Fibroblast of pulmonary artery (primary cell): ENCODE data around the gene KRTAP5-11.

Experiments used
- DNase-seq: peaks from one replicate; pipeline ENCODE4 v3.0.0-alpha.2; 2010; ENCODE audit warnings: low read depth
- H3K4me3 ChIP-seq: replicated peaks from 2 replicates; pipeline ENCODE4 v1.5.1; 2011; ENCODE audit warnings: low read depth, mild to moderate bottlenecking, control low read depth, low read length, moderate library complexity
- TF ChIP-seq, protein P1 (sequence below): IDR thresholded peaks from 2 replicates; pipeline ENCODE4 v1.5.1; 2011; ENCODE audit warnings: mild to moderate bottlenecking, control low read depth, low read length, inconsistent platforms; ENCODE audit errors: missing control alignments

KRTAP5-11 gene

GRCh38 chr11:71556018-71556417 is 26.7 kb downstream of the KRTAP5-11 start:
- TF ChIP-seq, protein P1, sequence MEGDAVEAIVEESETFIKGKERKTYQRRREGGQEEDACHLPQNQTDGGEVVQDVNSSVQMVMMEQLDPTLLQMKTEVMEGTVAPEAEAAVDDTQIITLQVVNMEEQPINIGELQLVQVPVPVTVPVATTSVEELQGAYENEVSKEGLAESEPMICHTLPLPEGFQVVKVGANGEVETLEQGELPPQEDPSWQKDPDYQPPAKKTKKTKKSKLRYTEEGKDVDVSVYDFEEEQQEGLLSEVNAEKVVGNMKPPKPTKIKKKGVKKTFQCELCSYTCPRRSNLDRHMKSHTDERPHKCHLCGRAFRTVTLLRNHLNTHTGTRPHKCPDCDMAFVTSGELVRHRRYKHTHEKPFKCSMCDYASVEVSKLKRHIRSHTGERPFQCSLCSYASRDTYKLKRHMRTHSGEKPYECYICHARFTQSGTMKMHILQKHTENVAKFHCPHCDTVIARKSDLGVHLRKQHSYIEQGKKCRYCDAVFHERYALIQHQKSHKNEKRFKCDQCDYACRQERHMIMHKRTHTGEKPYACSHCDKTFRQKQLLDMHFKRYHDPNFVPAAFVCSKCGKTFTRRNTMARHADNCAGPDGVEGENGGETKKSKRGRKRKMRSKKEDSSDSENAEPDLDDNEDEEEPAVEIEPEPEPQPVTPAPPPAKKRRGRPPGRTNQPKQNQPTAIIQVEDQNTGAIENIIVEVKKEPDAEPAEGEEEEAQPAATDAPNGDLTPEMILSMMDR, result no peak
- H3K4me3 ChIP-seq, result no peak overlapping the region
- no peak for DNase-seq

DNA sequence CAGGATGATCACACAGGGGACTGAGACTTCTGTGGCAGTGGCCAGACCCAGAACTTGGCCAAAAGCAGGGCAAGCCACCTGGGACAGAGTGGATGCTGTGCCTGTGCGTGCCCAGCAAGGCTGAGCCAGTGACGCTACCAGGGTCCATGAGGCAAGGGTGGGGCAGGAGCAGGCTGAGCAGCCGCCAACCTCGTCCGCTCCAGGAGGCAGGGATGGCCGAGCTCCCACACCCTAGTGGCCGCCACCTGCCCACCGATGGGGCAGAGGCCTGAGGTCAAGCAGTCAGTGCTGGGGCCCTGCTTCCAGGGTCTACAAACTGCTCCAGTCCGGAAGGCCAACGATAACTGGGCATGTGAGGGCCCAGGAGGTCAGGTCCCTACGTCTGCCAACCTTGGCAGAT is 27.2 kb downstream of the KRTAP5-11 start:
- DNase-seq, result no peak
- TF ChIP-seq, protein P1, result no peak
- no peak overlapping the region for H3K4me3 ChIP-seq

GRCh38 chr11:71554996-71555395 is 27.7 kb downstream of the KRTAP5-11 start:
- H3K4me3 ChIP-seq, result no peak overlapping the region
- TF ChIP-seq, protein P1, result no peak
- DNase-seq, result no peak

GRCh38 chr11:71551711-71552110 is 31.0 kb downstream of the KRTAP5-11 start:
- H3K4me3 ChIP-seq, result no peak overlapping the region
- DNase-seq, result no peak
- TF ChIP-seq, protein P1, result no peak

- DNase-seq, result no peak
Measured at GRCh38 chr11:71548716-71549151, 33.9 kb downstream of the KRTAP5-11 start.

DNA sequence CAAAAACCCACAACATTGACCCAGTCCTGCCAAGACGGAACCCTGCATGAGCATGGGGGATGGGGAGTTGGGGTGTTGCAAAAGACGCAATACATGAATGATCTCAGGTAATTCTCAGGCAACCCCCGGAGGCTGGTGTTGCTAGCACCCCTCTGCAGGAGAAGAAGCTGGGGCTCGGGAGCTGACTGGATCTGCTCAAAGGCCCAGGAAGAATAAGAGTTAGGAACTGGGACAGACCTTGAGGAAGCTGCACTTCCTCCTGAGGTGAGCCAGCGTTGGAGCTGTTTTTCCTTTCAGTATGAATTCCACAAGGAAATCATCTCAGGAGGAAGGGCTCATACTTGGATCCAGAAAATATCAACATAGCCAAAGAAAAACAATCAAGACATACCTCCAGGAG is 34.6 kb downstream of the KRTAP5-11 start, which contains the start of gene KRTAP5-9:
TSS of gene KRTAP5-9 (plus strand) at position 301 of the 400 bp plus-strand sequence. CDS start 238 bp downstream, outside the sequence.
- TF ChIP-seq, protein P1, result no peak
- DNase-seq, result no peak
- H3K4me3 ChIP-seq, result no peak within 1 kb of the TSS

More at GRCh38 chr11:71548716-71549151, 33.9 kb downstream of the KRTAP5-11 start:
- H3K4me3 ChIP-seq, result no peak overlapping the region
- TF ChIP-seq, protein P1, result no peak

DNA sequence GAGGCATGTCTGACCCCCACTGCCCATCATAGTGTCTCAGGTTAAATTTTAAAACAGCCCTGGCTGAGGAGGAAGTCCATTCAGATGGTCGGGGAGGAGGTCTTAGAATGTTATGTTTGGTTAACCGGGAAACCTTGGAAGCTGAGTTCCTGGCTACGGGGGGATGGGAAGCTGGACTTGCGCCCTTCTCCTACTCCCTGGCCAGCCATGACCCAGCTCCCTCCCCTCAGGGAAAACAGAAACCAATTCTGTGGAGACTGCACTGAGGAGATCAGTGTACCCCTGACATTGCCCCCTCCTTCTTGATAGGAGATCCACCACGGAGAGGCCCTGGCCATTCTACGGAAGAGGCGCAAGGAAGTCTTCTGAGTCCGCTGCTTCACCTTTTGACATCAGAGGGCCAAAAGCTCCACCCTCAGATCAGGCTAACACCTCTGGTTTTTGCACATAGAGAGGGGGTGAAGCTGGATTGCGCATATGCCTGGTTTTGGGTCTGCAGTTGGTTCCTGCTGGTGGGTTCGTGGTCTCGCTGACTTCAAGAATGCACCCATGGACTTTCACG is 37.2 kb downstream of the KRTAP5-11 start:
- H3K4me3 ChIP-seq, result no peak overlapping the region
- DNase-seq, result no peak
- TF ChIP-seq, protein P1, result no peak
